Skin of body (tissue), 2 donors: ENCODE data around the gene RGMB. TPM values are rescaled to one million over a fixed set of nuclear protein-coding genes. Genes with fewer than 3 reads are reported as not detected.

ENCODE experiments used
- DNase-seq: peaks from one replicate; lab custom pipeline; 2025; lab: John Stamatoyannopoulos, UW
- total RNA-seq: library from RNA; depleted of rRNA; stranded (reverse); fragments of >200 nt; gene quantifications from one replicate; pipeline ENCODE4 v1.2.3, GENCODE V29; 2014

The RGMB gene
- total RNA-seq, 1 donor from 2014 or later, result 25.3 TPM

DNA sequence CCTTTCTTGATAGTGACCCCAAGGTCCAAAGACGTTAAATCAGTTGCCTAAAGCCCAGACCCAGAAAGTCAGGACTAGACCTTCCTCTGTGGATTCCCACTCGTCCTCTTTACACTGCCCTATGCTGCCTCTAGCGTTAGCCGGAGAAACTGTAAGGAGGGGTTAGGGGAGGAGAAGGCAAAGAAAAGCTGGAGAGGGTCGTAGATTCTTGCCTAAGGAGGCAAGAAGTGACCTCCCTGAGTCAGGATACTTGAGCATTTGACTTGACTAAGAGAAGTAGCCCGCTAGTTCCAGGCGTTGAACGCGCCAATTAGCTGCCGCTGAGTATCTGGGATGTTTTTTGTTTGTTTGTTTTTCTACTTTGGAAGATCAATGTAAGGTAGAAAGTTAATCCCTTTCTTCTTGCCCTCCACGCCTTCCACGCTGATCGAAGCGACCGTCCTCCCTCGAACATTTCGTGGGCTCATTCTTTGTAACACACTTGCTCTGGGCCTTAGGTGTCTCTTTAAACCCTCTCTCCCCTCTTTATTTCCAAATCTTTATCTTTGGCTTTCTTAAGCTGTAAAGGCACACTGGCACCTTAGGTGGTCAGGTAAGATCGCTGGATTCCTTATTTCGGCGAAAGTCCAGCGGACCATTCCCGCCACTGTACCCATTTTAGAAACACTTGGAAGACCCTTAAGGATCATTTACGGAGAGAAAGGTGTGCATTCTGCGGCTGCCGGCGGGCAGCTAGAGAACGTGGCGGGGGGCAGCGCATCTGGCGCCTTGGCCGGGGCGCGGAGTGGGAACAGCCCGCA, 5.1 kb upstream of the RGMB start:
- DNase-seq, result peak; percentile 70

DNA sequence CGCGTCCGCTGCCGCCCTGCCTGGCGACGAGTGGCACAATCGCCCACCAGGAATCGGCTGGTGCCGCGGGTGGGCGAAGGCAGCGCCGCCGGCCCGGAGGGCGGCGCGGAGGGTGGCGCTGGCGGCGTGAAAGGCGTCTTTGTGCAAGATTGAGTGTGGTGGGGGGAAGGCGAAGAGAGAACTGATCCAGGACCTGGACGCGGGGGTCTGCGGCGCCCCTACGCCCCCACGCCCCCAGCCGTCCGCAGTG, 4.6 kb upstream of the RGMB start:
- no peak for DNase-seq

DNA sequence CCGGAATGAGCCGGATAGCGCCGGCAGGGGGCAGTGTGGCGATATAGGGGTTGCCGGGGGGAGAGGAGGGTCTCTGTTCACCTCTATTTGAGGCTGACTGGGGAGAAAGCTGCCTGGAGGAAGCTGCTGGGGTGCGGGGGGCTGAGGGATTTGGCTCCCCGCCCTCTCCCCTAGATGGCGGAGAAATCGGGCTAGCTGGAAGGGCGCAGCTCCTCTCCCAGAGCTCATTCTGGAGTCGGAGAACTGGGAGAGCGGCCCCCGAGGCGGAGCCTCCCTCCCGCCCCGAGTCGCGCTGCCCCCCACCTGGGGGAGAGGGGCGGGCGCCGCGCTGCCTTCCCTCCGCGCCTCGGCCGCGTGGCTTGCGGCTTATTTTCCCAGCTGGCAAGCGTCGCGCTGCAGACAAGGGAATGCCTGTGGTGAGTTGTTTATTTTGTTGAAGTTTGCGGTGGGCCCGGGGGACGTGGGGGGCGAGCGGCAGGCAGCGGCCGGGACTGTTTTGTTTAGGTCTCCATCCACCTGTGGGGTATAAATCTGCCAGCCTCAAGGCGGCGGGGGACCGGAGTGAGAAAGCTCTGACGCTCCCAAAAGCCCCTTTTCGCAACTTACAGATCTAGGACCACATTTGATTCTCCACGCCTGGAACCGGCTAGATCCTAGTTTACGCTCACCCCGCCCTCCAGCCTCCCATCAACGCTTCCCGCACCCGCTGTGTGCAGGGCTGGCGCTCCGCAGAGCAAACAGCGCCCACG, 4.1 kb upstream of the RGMB start:
- DNase-seq, result peak; percentile 71

DNA sequence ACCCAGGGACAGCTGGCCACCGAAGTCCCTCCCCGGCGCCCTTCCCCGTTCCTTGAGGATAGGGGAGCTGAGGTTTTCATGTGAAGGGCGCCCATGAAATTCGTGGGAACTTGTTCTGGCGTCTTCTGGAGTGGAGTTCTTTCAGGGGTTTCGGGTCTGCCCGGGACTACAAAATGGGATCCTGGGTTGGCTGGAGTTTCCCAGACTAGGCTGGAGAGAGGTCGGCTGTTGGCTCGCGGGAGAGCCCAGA, 3.6 kb upstream of the RGMB start:
- DNase-seq, result no peak

DNA sequence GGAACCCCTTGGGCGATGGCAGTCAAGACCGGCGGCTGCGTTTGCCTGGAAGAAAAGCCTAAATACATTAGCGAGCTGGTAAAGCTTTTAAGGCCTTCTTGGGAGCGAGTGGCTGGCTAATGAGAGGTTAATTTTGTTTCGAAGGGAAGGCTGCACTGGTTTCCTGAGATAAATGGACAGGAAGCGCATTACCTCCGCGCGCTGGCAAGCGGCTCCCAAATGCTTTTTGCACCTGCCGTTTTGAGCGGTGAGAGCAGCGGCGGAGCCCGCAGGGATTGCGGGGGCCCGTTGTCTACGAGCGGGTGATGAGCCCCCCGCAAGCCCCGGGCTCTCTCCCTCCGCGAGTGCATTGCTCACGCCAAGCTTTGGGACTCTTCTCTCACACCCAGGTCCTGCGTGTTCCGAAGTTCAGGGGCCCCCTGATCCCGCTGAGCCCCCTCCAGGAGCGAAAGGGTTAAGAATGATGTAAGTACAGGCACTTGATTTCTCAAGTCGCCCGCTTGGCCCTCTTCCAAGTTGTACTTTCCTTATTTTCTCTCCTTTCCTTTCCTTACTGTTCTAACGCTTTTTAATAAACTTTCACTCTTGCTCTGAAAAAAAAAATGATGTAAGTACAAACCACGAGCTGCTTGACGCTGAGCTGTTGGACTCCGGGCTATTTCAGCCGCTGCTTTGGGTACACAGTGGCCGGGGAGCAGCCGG, 3.1 kb upstream of the RGMB start:
- DNase-seq, result peak; percentile 74

DNA sequence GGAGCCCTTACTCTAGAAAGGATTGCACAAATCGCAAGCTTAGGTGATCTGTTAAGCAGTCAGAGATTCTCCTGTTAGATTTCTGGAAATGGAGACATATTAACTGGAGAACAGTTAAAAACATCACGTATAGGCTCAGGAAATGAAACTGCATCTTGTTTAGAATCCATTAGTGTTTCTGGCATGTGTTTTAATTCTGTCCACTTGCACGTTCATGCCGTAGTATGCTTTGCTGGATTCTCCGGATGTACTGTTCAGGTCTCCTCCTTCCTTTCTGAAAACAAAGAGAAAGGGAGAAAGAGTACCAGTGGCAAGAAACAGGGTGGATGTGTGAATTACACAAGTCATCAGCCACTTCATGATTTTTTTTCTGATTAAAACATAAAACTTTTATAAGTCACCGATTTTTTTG, 2.5 kb upstream of the RGMB start:
- DNase-seq, result peak; percentile 73

DNA sequence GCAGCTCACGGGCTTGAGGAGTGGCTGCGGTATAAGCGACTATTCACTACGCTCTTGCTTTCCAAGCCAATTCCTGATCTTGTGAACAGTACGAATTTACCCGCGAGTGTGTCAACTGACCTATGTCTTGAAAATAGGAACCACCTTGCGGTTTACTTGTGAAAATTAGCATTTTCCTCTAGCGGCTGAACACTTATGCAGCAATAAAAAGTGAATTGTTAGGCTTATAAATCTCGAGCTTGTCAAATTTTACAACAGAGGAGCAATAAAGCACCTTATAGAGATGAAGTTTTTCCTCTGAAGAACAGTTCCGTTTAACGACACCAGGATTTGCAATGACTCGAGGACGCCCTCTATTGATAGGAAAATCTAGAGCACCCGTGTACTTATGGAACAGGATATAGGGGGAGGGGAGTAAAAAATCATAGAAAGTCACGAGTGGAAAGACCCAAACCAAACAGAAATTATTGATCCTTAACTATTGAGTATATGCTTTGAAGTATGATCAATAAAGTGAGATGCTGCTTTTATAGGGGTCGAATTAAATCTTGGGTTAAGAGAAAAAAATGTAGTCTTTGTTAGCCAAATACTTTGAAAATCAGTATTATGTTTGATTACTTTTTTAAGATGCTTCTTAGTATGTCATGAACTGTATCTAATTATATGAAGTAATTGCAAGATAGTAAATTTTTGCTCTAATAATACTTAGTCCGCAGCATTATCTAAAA, 1.9 kb upstream of the RGMB start:
- peak; percentile 94 for DNase-seq

DNA sequence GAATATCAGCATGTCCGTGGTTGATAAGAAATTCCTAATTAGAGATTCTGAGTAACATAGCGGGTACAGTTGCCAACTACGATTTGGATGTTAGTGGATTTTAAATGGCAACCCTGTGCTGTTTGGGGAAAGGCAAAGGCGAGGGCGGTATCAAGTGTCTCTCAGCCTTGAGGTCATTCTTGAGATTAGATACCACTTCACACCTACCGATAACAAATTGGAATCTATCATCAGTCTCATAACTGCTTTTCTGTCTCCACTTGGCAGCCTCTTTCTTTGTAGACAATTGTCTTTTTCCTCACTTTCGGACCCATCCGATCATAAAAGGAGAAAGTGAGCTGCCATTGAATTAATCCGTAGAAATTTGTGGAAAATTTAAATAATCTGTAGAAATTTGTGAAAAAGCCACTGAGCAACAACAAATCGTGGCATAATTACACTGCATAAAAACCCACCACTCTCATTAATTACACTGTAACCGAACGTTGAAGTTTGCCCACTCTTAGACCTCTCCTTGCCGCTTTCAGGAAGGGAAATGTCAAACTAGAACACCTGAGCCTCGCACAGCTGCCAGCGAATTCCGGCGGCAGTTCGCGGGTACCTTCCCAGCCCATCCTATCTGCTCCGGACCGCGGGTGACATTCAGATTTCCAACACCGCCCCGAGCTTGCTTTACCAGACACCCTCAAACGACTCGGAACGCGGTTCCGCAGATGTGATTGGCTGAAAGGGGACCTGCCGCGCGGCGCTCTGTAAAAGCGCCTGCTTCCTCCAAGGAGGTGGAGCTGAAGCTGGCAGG, 849 bp upstream of the RGMB start:
- DNase-seq, result no peak

DNA sequence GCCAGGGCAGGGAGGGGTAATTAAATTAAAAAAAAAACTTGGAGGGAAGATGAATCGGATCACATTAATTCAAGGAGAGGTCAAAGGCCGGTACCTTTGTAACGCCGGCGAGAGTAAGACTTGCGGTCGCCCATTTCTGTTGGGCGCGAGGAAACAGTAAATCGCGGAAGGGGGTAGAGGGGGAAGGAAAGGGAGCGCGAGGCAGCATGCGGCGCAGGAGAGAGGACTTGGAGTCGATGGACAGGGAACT, 324 bp upstream of the RGMB start:
- no peak for DNase-seq

DNA sequence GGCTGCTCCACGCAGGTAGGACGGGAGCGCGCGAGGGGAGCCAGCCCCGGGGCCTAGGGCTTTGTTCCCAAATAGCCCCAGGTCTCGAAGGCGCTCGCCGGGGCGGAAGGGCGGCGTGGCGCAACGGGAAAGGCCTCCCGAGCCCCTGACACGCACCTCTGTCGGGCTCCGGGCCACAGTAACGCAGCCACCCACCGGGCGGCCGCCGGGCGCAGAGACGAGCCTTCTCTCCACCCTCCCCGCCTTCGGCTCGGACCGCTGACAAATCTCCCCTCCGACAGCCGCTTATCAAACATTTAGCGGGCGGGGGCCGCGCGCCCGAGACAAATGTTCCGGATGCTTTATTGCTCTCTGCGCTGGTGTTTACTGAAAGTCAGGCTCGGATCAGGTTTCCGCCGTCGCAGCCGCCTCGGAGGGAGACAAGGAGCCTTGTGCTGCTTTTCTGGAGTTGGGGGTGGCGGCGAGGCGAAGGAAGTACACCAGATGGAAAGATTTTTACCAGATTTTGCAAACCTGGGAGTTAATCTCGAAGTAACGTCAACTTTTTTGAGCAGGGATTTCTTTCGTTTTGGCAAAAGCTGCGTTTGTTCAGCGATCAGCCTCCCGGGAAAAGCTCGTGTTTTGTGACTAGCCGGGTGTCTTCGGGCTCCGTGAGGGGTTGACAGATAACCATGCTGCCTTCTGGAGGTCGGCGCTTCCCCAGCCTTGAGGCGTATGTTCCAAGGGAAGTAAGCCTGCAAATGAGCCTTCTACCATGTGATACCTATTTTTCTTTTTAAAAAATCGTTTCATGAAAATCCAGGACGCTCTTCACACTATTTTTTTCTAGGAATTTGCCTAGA, 950 bp downstream of the RGMB start:
- DNase-seq, result peak; percentile 47

DNA sequence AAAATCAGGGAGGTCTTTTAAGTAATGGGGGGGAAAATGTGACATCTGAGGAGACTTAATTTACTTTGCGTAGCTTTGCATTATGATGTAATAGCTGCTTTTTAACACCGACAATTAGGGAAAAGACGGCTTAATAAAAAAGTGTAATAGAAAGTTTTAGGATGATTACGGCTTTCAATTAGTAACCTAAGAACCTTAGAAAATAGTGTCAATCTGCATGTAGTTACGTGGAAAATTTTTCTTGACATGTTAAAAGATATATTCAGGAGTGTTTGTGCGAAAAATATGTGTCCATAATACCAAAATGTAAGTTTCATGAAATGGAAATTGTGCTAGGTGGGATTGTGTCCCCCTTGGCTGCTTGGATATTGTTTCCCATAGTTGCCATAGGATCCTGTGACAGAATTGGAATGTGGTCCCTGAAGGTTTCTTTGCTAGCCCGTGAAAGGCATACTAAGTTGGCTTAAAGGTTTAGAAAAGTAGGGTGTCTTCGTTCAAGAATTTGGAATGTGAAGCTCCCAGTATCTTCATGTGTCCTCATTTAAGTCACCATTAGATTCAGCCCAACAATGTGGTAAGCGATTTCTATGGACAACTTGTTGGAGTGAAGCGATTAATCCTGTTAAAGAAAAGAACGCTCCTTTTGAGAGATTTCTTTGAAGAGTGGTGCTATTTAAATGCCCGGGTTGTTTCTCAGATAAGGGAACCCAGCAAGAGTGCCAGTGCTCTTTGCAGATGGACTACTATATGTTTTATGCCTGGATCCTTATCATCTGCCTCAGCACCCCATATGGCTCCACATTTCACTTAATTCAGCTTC, 2.0 kb downstream of the RGMB start:
- no peak for DNase-seq

DNA sequence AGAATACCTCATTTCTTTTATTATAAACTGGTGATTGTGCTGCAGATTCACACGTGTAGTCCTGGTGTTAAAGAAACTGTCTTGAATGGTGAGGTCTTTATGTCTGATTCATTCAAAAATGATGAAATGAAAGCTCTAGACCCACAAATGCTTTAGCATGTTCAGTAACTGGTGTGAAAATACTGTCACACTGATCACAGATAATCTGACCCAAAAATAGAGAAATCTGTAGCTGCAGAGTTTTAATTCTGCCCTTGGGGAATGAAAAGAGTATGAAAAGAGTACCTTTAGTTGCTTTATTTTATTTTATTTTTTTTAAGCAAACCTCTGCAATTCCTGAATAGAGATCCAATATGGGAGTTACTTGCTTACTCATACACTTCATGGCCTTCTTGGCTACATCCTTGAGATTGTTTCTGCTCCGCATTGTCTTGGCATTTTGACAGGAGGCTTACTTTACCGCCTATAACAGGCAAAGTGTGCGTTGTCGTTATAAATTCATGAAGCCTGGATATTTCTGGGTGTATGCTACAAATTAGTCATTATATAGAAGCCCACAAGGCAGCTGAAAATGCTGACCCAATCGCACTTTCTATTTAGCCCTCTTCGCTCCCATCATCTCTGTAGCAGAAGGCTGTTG, 2.7 kb downstream of the RGMB start:
- DNase-seq, result peak; percentile 58

DNA sequence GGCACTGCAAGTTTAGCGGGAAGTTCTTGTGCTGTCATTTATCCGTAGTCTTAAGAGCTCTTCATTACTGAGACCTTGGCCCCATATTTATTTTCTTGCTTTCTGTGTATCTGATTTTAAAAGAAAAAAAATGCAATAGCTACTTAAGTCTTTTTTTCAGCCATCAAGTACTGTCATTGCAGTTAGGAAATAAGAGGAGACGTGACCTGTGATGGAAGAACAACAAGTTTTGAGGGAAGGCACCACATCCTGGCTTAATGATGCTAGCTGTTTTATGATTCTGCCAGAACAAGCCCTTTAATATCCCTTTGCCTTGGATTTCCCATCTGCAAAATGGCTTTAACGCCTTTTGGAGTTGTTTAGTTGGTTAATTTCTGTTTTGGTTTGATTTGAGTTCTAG, 3.8 kb downstream of the RGMB start:
- DNase-seq, result peak; percentile 37

DNA sequence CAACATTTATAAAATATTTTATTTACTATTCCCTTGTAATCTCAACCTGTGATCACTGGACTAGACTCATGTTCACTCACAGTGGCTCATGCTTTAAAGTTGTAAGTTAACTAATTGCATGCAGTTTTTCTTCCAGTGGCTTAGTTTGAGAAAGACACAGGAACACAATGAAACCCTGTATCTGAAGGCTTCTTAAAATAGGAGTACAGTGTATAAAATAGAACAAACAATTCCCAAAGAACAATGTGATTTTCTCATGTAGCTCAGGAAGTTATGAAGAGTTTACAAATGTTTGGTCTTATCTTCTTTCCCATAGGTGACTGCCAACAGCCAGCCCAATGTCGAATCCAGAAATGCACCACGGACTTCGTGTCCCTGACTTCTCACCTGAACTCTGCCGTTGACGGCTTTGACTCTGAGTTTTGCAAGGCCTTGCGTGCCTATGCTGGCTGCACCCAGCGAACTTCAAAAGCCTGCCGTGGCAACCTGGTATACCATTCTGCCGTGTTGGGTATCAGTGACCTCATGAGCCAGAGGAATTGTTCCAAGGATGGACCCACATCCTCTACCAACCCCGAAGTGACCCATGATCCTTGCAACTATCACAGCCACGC, 5.9 kb downstream of the RGMB start:
- DNase-seq, result no peak

DNA sequence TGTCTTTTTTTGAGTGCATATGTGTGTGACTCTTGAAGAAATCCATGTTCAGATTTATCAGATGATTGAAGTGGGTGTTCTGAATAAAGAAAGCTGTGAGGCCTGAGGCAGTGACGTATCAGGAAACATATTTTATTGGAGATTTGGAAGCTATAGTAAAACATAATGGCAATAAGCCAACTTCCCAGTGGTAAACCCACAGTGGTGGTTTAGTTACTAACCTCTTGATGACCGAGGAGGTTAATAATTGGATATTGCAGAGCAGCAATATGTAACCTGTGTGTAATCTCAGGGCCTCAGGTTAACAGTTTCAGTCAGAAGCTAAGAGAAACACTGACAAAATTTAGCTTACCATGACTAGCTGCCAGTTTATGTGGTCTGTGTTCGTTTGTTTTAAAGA, 6.9 kb downstream of the RGMB start:
- no peak for DNase-seq

DNA sequence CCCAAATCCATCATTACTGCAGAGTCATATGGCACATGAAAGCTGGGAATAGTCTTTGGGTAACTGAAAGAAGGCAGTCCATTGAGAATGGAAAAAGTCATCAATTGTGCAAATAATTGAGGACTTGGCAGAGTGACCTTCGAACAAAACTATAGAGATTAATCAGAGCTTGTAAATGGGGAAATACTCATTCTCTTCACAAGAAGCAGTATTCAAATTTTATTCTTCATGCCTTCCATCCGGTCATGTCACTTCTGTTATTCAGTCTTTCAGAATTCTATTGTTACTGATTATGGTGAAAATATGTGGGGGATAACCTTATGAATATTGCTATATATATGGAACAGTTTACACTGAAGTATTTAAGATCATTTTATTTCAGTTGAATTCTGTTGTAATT, 8.1 kb downstream of the RGMB start:
- no peak for DNase-seq

DNA sequence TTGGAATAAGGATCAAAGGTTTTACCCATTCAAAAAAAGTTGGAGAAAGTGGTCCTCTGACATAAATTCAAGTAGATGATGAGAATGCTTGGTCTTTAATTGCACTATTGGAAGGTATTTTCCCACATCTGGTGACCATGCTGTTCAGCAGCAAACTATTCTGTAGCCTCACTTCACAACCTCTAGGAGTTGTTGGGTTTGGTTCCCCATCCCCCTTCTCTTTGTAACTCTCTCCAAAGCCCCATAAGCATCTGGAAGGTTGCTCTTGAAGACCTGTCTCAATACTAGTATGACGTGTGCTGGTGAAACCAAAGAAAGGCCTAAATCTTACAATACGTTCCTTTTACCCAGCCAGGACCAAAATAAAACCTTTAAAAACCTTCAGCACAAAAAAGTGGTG, 8.5 kb downstream of the RGMB start:
- no peak for DNase-seq

DNA sequence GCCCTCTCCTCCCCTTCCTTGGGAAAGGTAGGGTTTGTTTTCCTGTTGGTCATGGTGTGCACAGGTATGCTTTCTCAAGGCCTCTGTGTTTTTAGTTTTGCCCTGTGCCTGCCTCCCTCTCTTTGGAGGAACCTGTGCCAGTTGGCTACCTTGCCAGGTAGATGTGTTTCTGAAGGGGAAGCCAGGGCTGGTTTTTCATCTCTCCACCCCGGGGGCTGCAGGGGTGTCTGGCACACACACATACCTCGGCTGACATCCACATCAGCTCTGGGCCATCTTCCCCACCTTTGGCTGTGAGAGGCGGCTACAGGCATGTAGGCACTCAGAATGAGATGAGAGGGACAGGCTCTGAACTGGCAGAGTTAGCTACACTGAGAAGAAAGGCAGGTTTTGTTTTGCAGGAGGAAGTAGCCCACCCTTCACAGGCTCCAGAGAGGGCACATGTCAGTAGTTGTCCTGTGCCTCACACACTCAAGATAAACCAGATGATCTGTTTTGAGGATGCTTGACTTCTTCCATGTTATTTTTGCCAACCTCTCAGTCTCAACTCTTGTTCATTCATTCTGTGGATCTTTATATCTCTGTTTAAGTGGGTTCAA, 9.7 kb downstream of the RGMB start:
- no peak for DNase-seq

DNA sequence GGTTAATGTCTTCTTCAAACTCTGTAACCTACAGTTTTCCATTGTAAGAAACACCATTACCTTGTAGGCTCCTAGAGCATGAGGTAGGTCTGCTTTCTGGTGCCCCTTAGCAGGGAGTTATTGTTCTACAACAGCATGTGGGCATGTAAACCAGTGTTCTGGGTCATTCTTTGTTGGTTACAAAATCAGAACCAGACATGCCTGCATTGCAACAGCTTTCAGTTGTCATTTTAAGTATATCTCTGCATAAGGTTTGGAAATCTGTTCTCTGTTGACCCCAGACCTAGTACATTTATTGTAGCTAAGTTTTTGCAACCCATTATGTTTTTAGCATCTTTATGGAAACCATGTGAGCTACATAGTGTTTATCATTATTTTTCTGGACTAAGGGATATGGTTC, 10.9 kb downstream of the RGMB start:
- no peak for DNase-seq
